H1 (cell line): Measurements from ENCODE around the gene DPYD. TPM values are rescaled to one million over a fixed set of nuclear protein-coding genes. Genes with fewer than 3 reads are reported as not detected.

Experiments
- CTCF ChIA-PET: fragments of 300-600 bp; sonication (Branson Sonifier 250); formaldehyde crosslinking; loops from one replicate; lab custom pipeline; 2021; ENCODE audit not compliant: partially characterized antibody; lab: Charles Lee
- POLR2A ChIA-PET: fragments of 300-600 bp; sonication (Branson Sonifier 250); formaldehyde crosslinking; loops from one replicate; lab custom pipeline; 2021; ENCODE audit warnings: inconsistent platforms; ENCODE audit not compliant: partially characterized antibody; lab: Charles Lee
- DNase-seq, 2 experiments: peaks; one replicate each; pipeline versions ENCODE4 v3.0.0 to v3.0.0-alpha.2; 2010 to 2022; ENCODE audit warnings: low spot score in 2 of 2, low read depth in 1 of 2, mixed read lengths in 1 of 2
- FAIRE-seq: peaks from 2 replicates; lab custom pipeline; 2011; peaks lifted over from hg19 to GRCh38; lab: Jason Lieb, UNC
- H2AFZ ChIP-seq: 2 replicates; pipeline ENCODE4 v1.8.1; 2012; ENCODE audit warnings: low read length, inconsistent platforms
- H2AK5ac ChIP-seq: 2 replicates; pipeline ENCODE4 v1.6.1; 2013; ENCODE audit warnings: low read depth, low read length
- H2BK120ac ChIP-seq: replicated peaks from 2 replicates; pipeline ENCODE3; 2013; ENCODE audit warnings: low read depth, low read length, inconsistent platforms
- H2BK12ac ChIP-seq: 2 replicates; pipeline ENCODE4 v1.6.1; 2013; ENCODE audit warnings: low read depth, low read length
- H2BK15ac ChIP-seq: 2 replicates; pipeline ENCODE4 v1.6.1; 2013; ENCODE audit warnings: low read length
- H2BK20ac ChIP-seq: 2 replicates; pipeline ENCODE4 v1.6.1; 2013; ENCODE audit warnings: low read length
- H2BK5ac ChIP-seq: 2 replicates; pipeline ENCODE4 v1.6.1; 2013; ENCODE audit warnings: low read depth, low read length
- H3K14ac ChIP-seq: 2 replicates; pipeline ENCODE4 v1.6.1; 2013; ENCODE audit warnings: inconsistent platforms; ENCODE audit not compliant: insufficient read length
- H3K18ac ChIP-seq: 2 replicates; pipeline ENCODE4 v1.6.1; 2013; ENCODE audit warnings: low read length; ENCODE audit errors: extremely low read depth
- H3K23ac ChIP-seq: 2 replicates; pipeline ENCODE4 v1.6.1; 2013; ENCODE audit warnings: inconsistent platforms; ENCODE audit not compliant: insufficient read length
- H3K23me2 ChIP-seq: 2 replicates; pipeline ENCODE4 v1.6.1; 2013; ENCODE audit warnings: low read depth, low read length
- H3K27ac ChIP-seq: 2 replicates; pipeline ENCODE4 v1.6.1; 2011; ENCODE audit warnings: low read depth, low read length, inconsistent platforms
- H3K27me3 ChIP-seq, 4 experiments: replicated peaks in 1 of 4; 1 replicate in 1 of 4; 2 replicates in 3 of 4; pipeline versions ENCODE4 v1.6.1 to v1.8.1; 2011 to 2013; ENCODE audit warnings: low read length in 3 of 4, mild to moderate bottlenecking in 3 of 4, inconsistent platforms in 2 of 4, mixed read lengths in 2 of 4, moderate library complexity in 1 of 4; ENCODE audit not compliant: control insufficient read depth in 3 of 4, insufficient read depth in 3 of 4; ENCODE audit errors: extremely low read depth in 1 of 4
- H3K36me3 ChIP-seq, 4 experiments: 2 replicates each; pipeline versions ENCODE4 v1.6.1 to v1.8.1; 2011 to 2013; ENCODE audit warnings: mild to moderate bottlenecking in 4 of 4, low read length in 3 of 4, moderate library complexity in 2 of 4, control low read depth in 1 of 4, inconsistent platforms in 1 of 4; ENCODE audit not compliant: insufficient read depth in 4 of 4, control insufficient read depth in 2 of 4
- H3K4ac ChIP-seq: replicated peaks from 2 replicates; pipeline ENCODE3; 2013; ENCODE audit warnings: low read length, low read depth, mixed read lengths, inconsistent platforms; ENCODE audit not compliant: insufficient read length
- H3K4me1 ChIP-seq, 4 experiments: replicated peaks in 1 of 4; 1 replicate in 1 of 4; 2 replicates in 3 of 4; pipeline versions ENCODE4 v1.6.1 to v1.8.1; 2011 to 2013; ENCODE audit warnings: low read length in 3 of 4, inconsistent platforms in 2 of 4, mixed read lengths in 1 of 4; ENCODE audit not compliant: insufficient read depth in 4 of 4, control insufficient read depth in 3 of 4
- H3K4me2 ChIP-seq, 2 experiments: 2 replicates each; pipeline versions ENCODE4 v1.6.1 to v1.8.1; 2011 to 2013; ENCODE audit warnings: low read depth in 2 of 2, low read length in 2 of 2, control low read depth in 1 of 2, inconsistent platforms in 1 of 2, mild to moderate bottlenecking in 1 of 2; ENCODE audit not compliant: insufficient read depth in 1 of 2
- H3K4me3 ChIP-seq, 4 experiments: fragments of 200-600, 300-600 bp in 1 of 4; sonication (generic), shearing (Covaris generic), sonication (Bioruptor Twin) in 1 of 4; 2 replicates each; pipeline versions ENCODE4 v1.5.1 to v1.8.1; 2011 to 2016; ENCODE audit warnings: low read length in 4 of 4, low read depth in 3 of 4, control low read depth in 2 of 4, inconsistent platforms in 2 of 4, mild to moderate bottlenecking in 2 of 4, mixed read lengths in 1 of 4, moderate library complexity in 1 of 4; ENCODE audit not compliant: insufficient read depth in 2 of 4; ENCODE audit errors: extremely low read depth in 1 of 4
- H3K56ac ChIP-seq: replicated peaks from 2 replicates; pipeline ENCODE3; 2013; ENCODE audit warnings: low read depth, mild to moderate bottlenecking, mixed read lengths, low read length, inconsistent platforms; ENCODE audit not compliant: insufficient read length
- H3K79me1 ChIP-seq: 2 replicates; pipeline ENCODE4 v1.6.1; 2013; ENCODE audit warnings: low read depth, low read length, control low read depth
- H3K79me2 ChIP-seq, 2 experiments: 2 replicates each; pipeline versions ENCODE4 v1.6.1 to v1.8.1; 2012 to 2013; ENCODE audit warnings: low read length in 2 of 2, mild to moderate bottlenecking in 2 of 2, inconsistent platforms in 1 of 2; ENCODE audit not compliant: insufficient read depth in 2 of 2, control insufficient read depth in 1 of 2
- H3K9ac ChIP-seq, 4 experiments: replicated peaks in 1 of 4; 1 replicate in 1 of 4; 2 replicates in 3 of 4; pipeline versions ENCODE4 v1.6.1 to v1.8.1; 2011 to 2013; ENCODE audit warnings: low read depth in 3 of 4, low read length in 3 of 4, control low read depth in 2 of 4, mild to moderate bottlenecking in 2 of 4, moderate library complexity in 2 of 4, inconsistent platforms in 1 of 4; ENCODE audit errors: extremely low read depth in 1 of 4
- H3K9me3 ChIP-seq, 2 experiments: 2 replicates each; pipeline versions ENCODE4 v1.6.1 to v1.8.1; 2012 to 2013; ENCODE audit warnings: mild to moderate bottlenecking in 2 of 2, moderate library complexity in 2 of 2, control low read depth in 1 of 2, inconsistent platforms in 1 of 2, low read depth in 1 of 2, low read length in 1 of 2, mixed read lengths in 1 of 2; ENCODE audit not compliant: insufficient read depth in 2 of 2
- H4K20me1 ChIP-seq, 2 experiments: replicated peaks in 1 of 2; 2 replicates each; pipeline versions ENCODE3 to v1.8.1; 2011 to 2013; ENCODE audit warnings: inconsistent platforms in 2 of 2, low read length in 2 of 2, mild to moderate bottlenecking in 1 of 2; ENCODE audit not compliant: insufficient read depth in 2 of 2, control insufficient read depth in 1 of 2
- H4K5ac ChIP-seq: 2 replicates; pipeline ENCODE4 v1.6.1; 2013; ENCODE audit warnings: low read length, low read depth, mixed read lengths, inconsistent platforms; ENCODE audit not compliant: insufficient read length
- H4K8ac ChIP-seq: 2 replicates; pipeline ENCODE4 v1.8.0; 2013; ENCODE audit warnings: mild to moderate bottlenecking, moderate library complexity, low read length, inconsistent platforms; ENCODE audit not compliant: insufficient read depth; ENCODE audit errors: extremely low read depth
- H4K91ac ChIP-seq: replicated peaks from 2 replicates; pipeline ENCODE3; 2013; ENCODE audit warnings: low read length, mixed read lengths, inconsistent platforms; ENCODE audit not compliant: insufficient read length
- CBX5 ChIP-seq: fragments of 300-800, 300-1000 bp; sonication (generic); IDR thresholded peaks from 2 replicates; pipeline ENCODE4 v1.7.1; 2016; ENCODE audit warnings: antibody characterized with exemption, low read length, low read depth
- CHD1 ChIP-seq: IDR thresholded peaks from 2 replicates; pipeline ENCODE4 v1.6.1; 2012; ENCODE audit warnings: low read depth, low read length, improper control_type of control experiment
- CREB1 ChIP-seq: IDR thresholded peaks from 2 replicates; pipeline ENCODE4 v1.6.1; 2012; ENCODE audit warnings: inconsistent platforms
- EZH2 ChIP-seq: fragments of 200-600 bp; sonication (generic); IDR thresholded peaks from 2 replicates; pipeline ENCODE4 v1.7.1; 2012; ENCODE audit warnings: low read depth, mild to moderate bottlenecking, moderate library complexity, low read length, inconsistent platforms; ENCODE audit not compliant: severe bottlenecking
- GTF2F1 ChIP-seq: IDR thresholded peaks from 2 replicates; pipeline ENCODE4 v1.6.1; 2012; ENCODE audit warnings: low read depth, low read length, improper control_type of control experiment, borderline replicate concordance
- KDM1A ChIP-seq: fragments of 200-600, 300-600 bp; sonication (generic); IDR thresholded peaks from 2 replicates; pipeline ENCODE4 v1.7.1; 2016; ENCODE audit warnings: mild to moderate bottlenecking, low read length, borderline replicate concordance
- MAFK ChIP-seq: IDR thresholded peaks from 2 replicates; pipeline ENCODE4 v1.6.1; 2012; ENCODE audit warnings: low read depth, mild to moderate bottlenecking, improper control_type of control experiment, low read length
- POLR2A ChIP-seq, 2 experiments: IDR thresholded peaks; 1 replicate in 1 of 2; 2 replicates in 1 of 2; pipeline ENCODE4 v1.6.1; 2011; ENCODE audit warnings: low read depth in 2 of 2, low read length in 2 of 2, mild to moderate bottlenecking in 2 of 2; ENCODE audit errors: control extremely low read depth in 1 of 2
- POU5F1 ChIP-seq: IDR thresholded peaks from 2 replicates; pipeline ENCODE4 v1.6.1; 2011; ENCODE audit warnings: low read depth, mild to moderate bottlenecking, low read length, moderate library complexity
- SP2 ChIP-seq: IDR thresholded peaks from 2 replicates; pipeline ENCODE4 v1.6.1; 2012; ENCODE audit warnings: mild to moderate bottlenecking, low read length, inconsistent platforms
- SUZ12 ChIP-seq: fragments of 200-600 bp; sonication (generic); IDR thresholded peaks from 2 replicates; pipeline ENCODE4 v1.6.1; 2012; ENCODE audit warnings: mild to moderate bottlenecking, inconsistent platforms, low read length, moderate library complexity, mixed read lengths
- TAF7 ChIP-seq: optimal IDR thresholded peaks from 2 replicates; pipeline ENCODE3; 2011; ENCODE audit warnings: low read depth, mild to moderate bottlenecking, inconsistent platforms, low read length, moderate library complexity, borderline replicate concordance
- TBP ChIP-seq: IDR thresholded peaks from 2 replicates; pipeline ENCODE4 v1.6.1; 2011; ENCODE audit warnings: low read depth, low read length, improper control_type of control experiment
- TCF12 ChIP-seq: IDR thresholded peaks from 2 replicates; pipeline ENCODE4 v1.6.1; 2011; ENCODE audit warnings: low read depth, mild to moderate bottlenecking, low read length
- polyA plus RNA-seq, 7 experiments: library from polyadenylated mRNA; depleted of rRNA in 3 of 7; stranded (reverse) in 5 of 7; unstranded in 2 of 7; fragments of >200 nt in 5 of 7; fragments of 200-250 nt in 2 of 7; gene quantifications; 1 replicate in 5 of 7; 2 replicates in 1 of 7; 4 replicates in 1 of 7; pipeline versions ENCODE4 v1.2.1 to v1.2.3, GENCODE V29; 2011 to 2013; ENCODE audit warnings: missing spikeins in 2 of 7, mixed read lengths in 2 of 7
- total RNA-seq: library from RNA; stranded (reverse); fragmentation: NEBNext Ultra II Directional; extraction: Animal tissue kit (Norgen Biotek cat#: 25700); gene quantifications from 2 replicates; pipeline ENCODE4 v1.2.1, GENCODE V29; 2021
- TF ChIP-seq, protein P1 (sequence below): IDR thresholded peaks from 2 replicates; pipeline ENCODE4 v1.6.1; 2011; ENCODE audit warnings: low read length, improper control_type of control experiment
- TF ChIP-seq, protein P2 (sequence below): IDR thresholded peaks from 2 replicates; pipeline ENCODE4 v1.6.1; 2011; ENCODE audit warnings: low read depth, mild to moderate bottlenecking, low read length; ENCODE audit not compliant: insufficient read depth

DPYD gene
- total and polyA plus RNA-seq, 2 of the 8 experiments (the other 6 are each of a cell fraction or from before 2014, with no cell fraction given) = 0.29 to 0.73 TPM

DNA sequence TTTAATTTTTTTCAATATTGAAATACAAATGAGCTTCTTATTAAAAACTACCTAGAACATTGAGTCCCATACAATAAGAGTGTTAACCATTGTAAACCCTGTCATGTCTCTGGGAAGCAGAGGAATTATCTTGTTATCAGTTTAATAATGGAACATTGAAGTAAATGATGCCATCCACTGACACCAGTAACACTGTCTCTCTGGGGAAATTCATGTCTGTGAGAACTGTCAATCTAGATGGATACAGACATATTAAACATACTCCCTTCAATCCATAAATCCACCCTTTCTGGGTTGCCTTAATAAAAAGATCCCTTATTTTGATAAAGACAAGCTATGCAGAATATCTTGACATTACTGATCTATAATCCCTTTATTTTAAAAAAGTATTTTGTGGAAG, 503.2 kb downstream of the DPYD start:
- no peaks in the 10 kb centered on the region for H3K79me1 ChIP-seq
- H2BK15ac ChIP-seq = no peak overlapping the region
- H3K23me2 ChIP-seq = no peaks in the 10 kb centered on the region
- no peaks in the 10 kb centered on the region for H3K4me1 ChIP-seq
- no peak overlapping the region for H2BK120ac ChIP-seq
- H2BK12ac ChIP-seq = no peak overlapping the region
- DNase-seq (no peak), FAIRE-seq (no peak)
- H4K8ac ChIP-seq = no peak overlapping the region
- H3K4ac ChIP-seq = no peak overlapping the region
- H4K5ac ChIP-seq = no peak overlapping the region
- H4K91ac ChIP-seq = no peak overlapping the region
- no peak overlapping the region for H2AK5ac ChIP-seq
- H3K14ac ChIP-seq = no peak overlapping the region
- no peak overlapping the region for H3K4me3 ChIP-seq
- no peak overlapping the region for H3K56ac ChIP-seq
- ChIA-PET POLR2A (no interaction called here), CTCF (interaction anchor here (0.6 kb wide), 1 partner anchor 467 kb away, joined by 3 read pairs; no protein-coding TSS in a partner anchor)
- no peaks in the 10 kb centered on the region for H4K20me1 ChIP-seq
- H2BK5ac ChIP-seq = no peak overlapping the region
- no peaks in the 10 kb centered on the region for H3K79me2 ChIP-seq
- H3K18ac ChIP-seq = no peak overlapping the region
- no peaks in the 10 kb centered on the region for H3K27me3 ChIP-seq
- no peak overlapping the region for H3K9ac ChIP-seq
- H3K9me3 ChIP-seq = no peaks in the 10 kb centered on the region
- no peak overlapping the region for H2AFZ ChIP-seq
- H2BK20ac ChIP-seq = no peak overlapping the region
- H3K23ac ChIP-seq = no peak overlapping the region
- H3K36me3 ChIP-seq = no peaks in the 10 kb centered on the region
- H3K27ac ChIP-seq = no peak overlapping the region
- no peak overlapping the region for H3K4me2 ChIP-seq
- TF ChIP-seq MAFK = no peak
- no peak for TF ChIP-seq GTF2F1
- no peak for TF ChIP-seq SUZ12
- TF ChIP-seq KDM1A = no peak
- TF ChIP-seq TCF12 = no peak
- no peak for TF ChIP-seq CBX5
- no peak for TF ChIP-seq TBP
- TF ChIP-seq POLR2A (IDR thresholded peaks at IDR 0.05; ENCODE audit: control extremely low read depth in 1 of 2, low read depth in 2 of 2, low read length in 2 of 2) = no peak
- TF ChIP-seq, protein P1, sequence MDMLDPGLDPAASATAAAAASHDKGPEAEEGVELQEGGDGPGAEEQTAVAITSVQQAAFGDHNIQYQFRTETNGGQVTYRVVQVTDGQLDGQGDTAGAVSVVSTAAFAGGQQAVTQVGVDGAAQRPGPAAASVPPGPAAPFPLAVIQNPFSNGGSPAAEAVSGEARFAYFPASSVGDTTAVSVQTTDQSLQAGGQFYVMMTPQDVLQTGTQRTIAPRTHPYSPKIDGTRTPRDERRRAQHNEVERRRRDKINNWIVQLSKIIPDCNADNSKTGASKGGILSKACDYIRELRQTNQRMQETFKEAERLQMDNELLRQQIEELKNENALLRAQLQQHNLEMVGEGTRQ = no peak
- no peak for TF ChIP-seq TAF7
- no peak for TF ChIP-seq CREB1
- no peak for TF ChIP-seq CHD1
- TF ChIP-seq, protein P2, sequence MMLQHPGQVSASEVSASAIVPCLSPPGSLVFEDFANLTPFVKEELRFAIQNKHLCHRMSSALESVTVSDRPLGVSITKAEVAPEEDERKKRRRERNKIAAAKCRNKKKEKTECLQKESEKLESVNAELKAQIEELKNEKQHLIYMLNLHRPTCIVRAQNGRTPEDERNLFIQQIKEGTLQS = no peak
- no peak for TF ChIP-seq EZH2
- TF ChIP-seq SP2 = no peak
- no peak for TF ChIP-seq POU5F1
